Esophagus squamous epithelium (tissue), 4 donors: ENCODE measurements around the gene ARHGAP28.

ENCODE experiments used
- CTCF ChIP-seq, 6 experiments: fragments of 450-650 bp in 4 of 6; fragments of 200-600 bp in 2 of 6; sonication (generic) in 2 of 6; IDR thresholded peaks; one replicate each; pipeline ENCODE4 v1.5.1; 2016 to 2019; ENCODE audit warnings: antibody characterized with exemption in 6 of 6, mild to moderate bottlenecking in 4 of 6, moderate library complexity in 4 of 6
- POLR2A ChIP-seq, 4 donors: fragments of 450-650 bp; IDR thresholded peaks; one replicate each; pipeline ENCODE4 v1.6.1; 2017; ENCODE audit warnings: antibody characterized with exemption in 4 of 4, mild to moderate bottlenecking in 4 of 4, moderate library complexity in 3 of 4

- TF ChIP-seq CTCF (IDR thresholded peaks at IDR 0.05) (no peak), POLR2A (IDR thresholded peaks at IDR 0.05) (no peak)
Measured at GRCh38 chr18:6718267-6718666, 11.2 kb upstream of the ARHGAP28 start.
